H1 (cell line): ENCODE measurements around the gene PPFIA2. TPM values are rescaled to one million over a fixed set of nuclear protein-coding genes. Genes with fewer than 3 reads are reported as not detected.
A peak's percentile ranks its signal among the peaks of the same experiment; 100 is the strongest.

Experiments
- CTCF ChIA-PET: fragments of 300-600 bp; sonication (Branson Sonifier 250); formaldehyde crosslinking; loops from one replicate; lab custom pipeline; 2021; ENCODE audit not compliant: partially characterized antibody; lab: Charles Lee
- POLR2A ChIA-PET: fragments of 300-600 bp; sonication (Branson Sonifier 250); formaldehyde crosslinking; loops from one replicate; lab custom pipeline; 2021; ENCODE audit warnings: inconsistent platforms; ENCODE audit not compliant: partially characterized antibody; lab: Charles Lee
- DNase-seq, 2 experiments: peaks; one replicate each; pipeline versions ENCODE4 v3.0.0 to v3.0.0-alpha.2; 2010 to 2022; ENCODE audit warnings: low spot score in 2 of 2, low read depth in 1 of 2, mixed read lengths in 1 of 2
- FAIRE-seq: peaks from 2 replicates; lab custom pipeline; 2011; peaks lifted over from hg19 to GRCh38; lab: Jason Lieb, UNC
- H2AFZ ChIP-seq: 2 replicates; pipeline ENCODE4 v1.8.1; 2012; ENCODE audit warnings: low read length, inconsistent platforms
- H2AK5ac ChIP-seq: 2 replicates; pipeline ENCODE4 v1.6.1; 2013; ENCODE audit warnings: low read depth, low read length
- H2BK120ac ChIP-seq: replicated peaks from 2 replicates; pipeline ENCODE3; 2013; ENCODE audit warnings: low read depth, low read length, inconsistent platforms
- H2BK12ac ChIP-seq: 2 replicates; pipeline ENCODE4 v1.6.1; 2013; ENCODE audit warnings: low read depth, low read length
- H2BK15ac ChIP-seq: 2 replicates; pipeline ENCODE4 v1.6.1; 2013; ENCODE audit warnings: low read length
- H2BK20ac ChIP-seq: 2 replicates; pipeline ENCODE4 v1.6.1; 2013; ENCODE audit warnings: low read length
- H2BK5ac ChIP-seq: 2 replicates; pipeline ENCODE4 v1.6.1; 2013; ENCODE audit warnings: low read depth, low read length
- H3K14ac ChIP-seq: 2 replicates; pipeline ENCODE4 v1.6.1; 2013; ENCODE audit warnings: inconsistent platforms; ENCODE audit not compliant: insufficient read length
- H3K18ac ChIP-seq: 2 replicates; pipeline ENCODE4 v1.6.1; 2013; ENCODE audit warnings: low read length; ENCODE audit errors: extremely low read depth
- H3K23ac ChIP-seq: 2 replicates; pipeline ENCODE4 v1.6.1; 2013; ENCODE audit warnings: inconsistent platforms; ENCODE audit not compliant: insufficient read length
- H3K23me2 ChIP-seq: 2 replicates; pipeline ENCODE4 v1.6.1; 2013; ENCODE audit warnings: low read depth, low read length
- H3K27ac ChIP-seq: 2 replicates; pipeline ENCODE4 v1.6.1; 2011; ENCODE audit warnings: low read depth, low read length, inconsistent platforms
- H3K27me3 ChIP-seq, 4 experiments: replicated peaks in 1 of 4; 1 replicate in 1 of 4; 2 replicates in 3 of 4; pipeline versions ENCODE4 v1.6.1 to v1.8.1; 2011 to 2013; ENCODE audit warnings: low read length in 3 of 4, mild to moderate bottlenecking in 3 of 4, inconsistent platforms in 2 of 4, mixed read lengths in 2 of 4, moderate library complexity in 1 of 4; ENCODE audit not compliant: control insufficient read depth in 3 of 4, insufficient read depth in 3 of 4; ENCODE audit errors: extremely low read depth in 1 of 4
- H3K36me3 ChIP-seq, 4 experiments: 2 replicates each; pipeline versions ENCODE4 v1.6.1 to v1.8.1; 2011 to 2013; ENCODE audit warnings: mild to moderate bottlenecking in 4 of 4, low read length in 3 of 4, moderate library complexity in 2 of 4, control low read depth in 1 of 4, inconsistent platforms in 1 of 4; ENCODE audit not compliant: insufficient read depth in 4 of 4, control insufficient read depth in 2 of 4
- H3K4ac ChIP-seq: replicated peaks from 2 replicates; pipeline ENCODE3; 2013; ENCODE audit warnings: low read length, low read depth, mixed read lengths, inconsistent platforms; ENCODE audit not compliant: insufficient read length
- H3K4me1 ChIP-seq, 4 experiments: replicated peaks in 1 of 4; 1 replicate in 1 of 4; 2 replicates in 3 of 4; pipeline versions ENCODE4 v1.6.1 to v1.8.1; 2011 to 2013; ENCODE audit warnings: low read length in 3 of 4, inconsistent platforms in 2 of 4, mixed read lengths in 1 of 4; ENCODE audit not compliant: insufficient read depth in 4 of 4, control insufficient read depth in 3 of 4
- H3K4me2 ChIP-seq, 2 experiments: 2 replicates each; pipeline versions ENCODE4 v1.6.1 to v1.8.1; 2011 to 2013; ENCODE audit warnings: low read depth in 2 of 2, low read length in 2 of 2, control low read depth in 1 of 2, inconsistent platforms in 1 of 2, mild to moderate bottlenecking in 1 of 2; ENCODE audit not compliant: insufficient read depth in 1 of 2
- H3K4me3 ChIP-seq, 4 experiments: fragments of 200-600, 300-600 bp in 1 of 4; sonication (generic), shearing (Covaris generic), sonication (Bioruptor Twin) in 1 of 4; 2 replicates each; pipeline versions ENCODE4 v1.5.1 to v1.8.1; 2011 to 2016; ENCODE audit warnings: low read length in 4 of 4, low read depth in 3 of 4, control low read depth in 2 of 4, inconsistent platforms in 2 of 4, mild to moderate bottlenecking in 2 of 4, mixed read lengths in 1 of 4, moderate library complexity in 1 of 4; ENCODE audit not compliant: insufficient read depth in 2 of 4; ENCODE audit errors: extremely low read depth in 1 of 4
- H3K56ac ChIP-seq: replicated peaks from 2 replicates; pipeline ENCODE3; 2013; ENCODE audit warnings: low read depth, mild to moderate bottlenecking, mixed read lengths, low read length, inconsistent platforms; ENCODE audit not compliant: insufficient read length
- H3K79me1 ChIP-seq: 2 replicates; pipeline ENCODE4 v1.6.1; 2013; ENCODE audit warnings: low read depth, low read length, control low read depth
- H3K79me2 ChIP-seq, 2 experiments: 2 replicates each; pipeline versions ENCODE4 v1.6.1 to v1.8.1; 2012 to 2013; ENCODE audit warnings: low read length in 2 of 2, mild to moderate bottlenecking in 2 of 2, inconsistent platforms in 1 of 2; ENCODE audit not compliant: insufficient read depth in 2 of 2, control insufficient read depth in 1 of 2
- H3K9ac ChIP-seq, 4 experiments: replicated peaks in 1 of 4; 1 replicate in 1 of 4; 2 replicates in 3 of 4; pipeline versions ENCODE4 v1.6.1 to v1.8.1; 2011 to 2013; ENCODE audit warnings: low read depth in 3 of 4, low read length in 3 of 4, control low read depth in 2 of 4, mild to moderate bottlenecking in 2 of 4, moderate library complexity in 2 of 4, inconsistent platforms in 1 of 4; ENCODE audit errors: extremely low read depth in 1 of 4
- H3K9me3 ChIP-seq, 2 experiments: 2 replicates each; pipeline versions ENCODE4 v1.6.1 to v1.8.1; 2012 to 2013; ENCODE audit warnings: mild to moderate bottlenecking in 2 of 2, moderate library complexity in 2 of 2, control low read depth in 1 of 2, inconsistent platforms in 1 of 2, low read depth in 1 of 2, low read length in 1 of 2, mixed read lengths in 1 of 2; ENCODE audit not compliant: insufficient read depth in 2 of 2
- H4K20me1 ChIP-seq, 2 experiments: replicated peaks in 1 of 2; 2 replicates each; pipeline versions ENCODE3 to v1.8.1; 2011 to 2013; ENCODE audit warnings: inconsistent platforms in 2 of 2, low read length in 2 of 2, mild to moderate bottlenecking in 1 of 2; ENCODE audit not compliant: insufficient read depth in 2 of 2, control insufficient read depth in 1 of 2
- H4K5ac ChIP-seq: 2 replicates; pipeline ENCODE4 v1.6.1; 2013; ENCODE audit warnings: low read length, low read depth, mixed read lengths, inconsistent platforms; ENCODE audit not compliant: insufficient read length
- H4K8ac ChIP-seq: 2 replicates; pipeline ENCODE4 v1.8.0; 2013; ENCODE audit warnings: mild to moderate bottlenecking, moderate library complexity, low read length, inconsistent platforms; ENCODE audit not compliant: insufficient read depth; ENCODE audit errors: extremely low read depth
- H4K91ac ChIP-seq: replicated peaks from 2 replicates; pipeline ENCODE3; 2013; ENCODE audit warnings: low read length, mixed read lengths, inconsistent platforms; ENCODE audit not compliant: insufficient read length
- HDAC2 ChIP-seq, 2 experiments: fragments of 300-600 bp in 1 of 2; sonication (generic) in 1 of 2; IDR thresholded peaks; 2 replicates each; pipeline ENCODE4 v1.6.1; 2011 to 2012; ENCODE audit warnings: low read depth in 2 of 2, low read length in 2 of 2, mild to moderate bottlenecking in 2 of 2, moderate library complexity in 2 of 2, borderline replicate concordance in 1 of 2, inconsistent platforms in 1 of 2
- WGBS, 2 experiments: shearing (Covaris generic) in 1 of 2; methylation state at CpG; one replicate each; pipeline versions ENCODE4 v1.1.6 to v1.1.7; 2013 to 2015; ENCODE audit warnings: low lambda C conversion rate in 2 of 2, mixed read lengths in 2 of 2, inconsistent platforms in 1 of 2, low coverage in 1 of 2, missing lambda C conversion rate in 1 of 2; ENCODE audit not compliant: insufficient replicate concordance in 2 of 2, insufficient coverage in 1 of 2, insufficient read length in 1 of 2; ENCODE audit errors: extremely low coverage in 1 of 2, missing lambda C conversion rate in 1 of 2; 5-methylcytosine and 5-hydroxymethylcytosine counted together
- polyA plus RNA-seq, 7 experiments: library from polyadenylated mRNA; depleted of rRNA in 3 of 7; stranded (reverse) in 5 of 7; unstranded in 2 of 7; fragments of >200 nt in 5 of 7; fragments of 200-250 nt in 2 of 7; gene quantifications; 1 replicate in 5 of 7; 2 replicates in 1 of 7; 4 replicates in 1 of 7; pipeline versions ENCODE4 v1.2.1 to v1.2.3, GENCODE V29; 2011 to 2013; ENCODE audit warnings: missing spikeins in 2 of 7, mixed read lengths in 2 of 7
- total RNA-seq: library from RNA; stranded (reverse); fragmentation: NEBNext Ultra II Directional; extraction: Animal tissue kit (Norgen Biotek cat#: 25700); gene quantifications from 2 replicates; pipeline ENCODE4 v1.2.1, GENCODE V29; 2021

Gene PPFIA2
- total and polyA plus RNA-seq, 2 of the 8 experiments (the other 6 are each of a cell fraction or from before 2014, with no cell fraction given) = 1.2 to 1.8 TPM

GRCh38 chr12:81284137-81284536 lies 475.0 kb downstream of the PPFIA2 start:
- CTCF ChIA-PET = interaction anchor here (0.9 kb wide), 1 partner anchor 44 kb away, joined by 3 read pairs; no protein-coding TSS in a partner anchor
- no peaks in the 10 kb centered on the region for H3K79me2 ChIP-seq
- FAIRE-seq = peak; percentile 55
- 0 out of 4 replicates have a peak, but pooled peaks of 1 of the 2 experiments have one; percentile 29 for TF ChIP-seq HDAC2 (IDR thresholded peaks at IDR 0.05; ENCODE audit: borderline replicate concordance in 1 of 2, low read depth in 2 of 2, low read length in 2 of 2)

More at GRCh38 chr12:81284137-81284536, 475.0 kb downstream of the PPFIA2 start:
- Histone ChIP-seq H3K4me3 (no peak overlapping the region), H3K18ac (no peak overlapping the region), H3K79me1 (no peaks in the 10 kb centered on the region), H3K4me1 (no peaks in the 10 kb centered on the region), H3K23ac (no peak overlapping the region), H3K4me2 (no peak overlapping the region), H2BK15ac (no peak overlapping the region), H4K8ac (no peak overlapping the region), H2BK5ac (no peak overlapping the region), H2AFZ (0 out of 2 replicates have a peak overlapping the region, but pooled peaks have one; percentile 42), H2BK20ac (no peak overlapping the region), H3K23me2 (no peaks in the 10 kb centered on the region), H4K20me1 (no peaks in the 10 kb centered on the region), H4K91ac (no peak overlapping the region), H3K4ac (no peak overlapping the region), H2BK120ac (no peak overlapping the region), H3K27ac (no peak overlapping the region), H3K56ac (no peak overlapping the region), H3K27me3 (no peaks in the 10 kb centered on the region), H2AK5ac (no peak overlapping the region), H4K5ac (no peak overlapping the region), H3K9me3 (no peaks in the 10 kb centered on the region), H2BK12ac (no peak overlapping the region), H3K14ac (no peak overlapping the region), H3K9ac (no peak overlapping the region), H3K36me3 (no peaks in the 10 kb centered on the region)
- DNase-seq = no peak
- WGBS, 2 experiments = 67% methylated on average over 3 of the region's 3 CpGs; no CpG with 5 or more reads in 1 of the 2 experiments
- POLR2A ChIA-PET = no interaction called here
